ENCODE data around the gene ZNF830.

ZNF830 gene

GRCh38 chr17:35006345-35006744 lies 45.0 kb downstream of the ZNF830 start:
- no peak for ATAC-seq (ENCODE audit: insufficient read depth, low read depth)
- TF ChIP-seq CTCF (IDR thresholded peaks at IDR 0.05; ENCODE audit: borderline replicate concordance, extremely low read depth, low read length, poor library complexity, severe bottlenecking) (no peak), EZH2 (IDR thresholded peaks at IDR 0.05; ENCODE audit: borderline replicate concordance, low read depth, low read length, severe bottlenecking) (no peak)
- no peaks in the 10 kb centered on the region for H3K79me2 ChIP-seq (ENCODE audit: insufficient read depth, low read length)
- no peaks in the 10 kb centered on the region for H3K9me3 ChIP-seq (ENCODE audit: insufficient read depth, low read length, severe bottlenecking)
- no peak overlapping the region for H3K4me3 ChIP-seq (ENCODE audit: low read depth in 1 of 2, low read length in 2 of 2)
- no peak for DNase-seq
- no peak overlapping the region for H3K27ac ChIP-seq (ENCODE audit: low read length)
- H3K27me3 ChIP-seq (ENCODE audit: insufficient read depth, low read length, poor library complexity), result no peaks in the 10 kb centered on the region
- H2AFZ ChIP-seq (ENCODE audit: low read depth, low read length), result no peak overlapping the region
- H3K4me2 ChIP-seq (ENCODE audit: insufficient read depth, low read length), result no peak overlapping the region
- no peaks in the 10 kb centered on the region for H4K20me1 ChIP-seq (ENCODE audit: insufficient read depth, low read length)
- no peak overlapping the region for H3K9ac ChIP-seq (ENCODE audit: low read depth, low read length)
- H3K36me3 ChIP-seq (ENCODE audit: insufficient read depth, low read length), result peaks cover 72% of the 10 kb centered on the region
- H3K4me1 ChIP-seq (ENCODE audit: insufficient read depth, low read length), result no peaks in the 10 kb centered on the region

GRCh38 chr17:35006961-35007360 lies 45.6 kb downstream of the ZNF830 start:
- no peak for ATAC-seq (ENCODE audit: insufficient read depth, low read depth)
- TF ChIP-seq CTCF (IDR thresholded peaks at IDR 0.05; ENCODE audit: borderline replicate concordance, extremely low read depth, low read length, poor library complexity, severe bottlenecking) (no peak), EZH2 (IDR thresholded peaks at IDR 0.05; ENCODE audit: borderline replicate concordance, low read depth, low read length, severe bottlenecking) (no peak)

GRCh38 chr17:35010093-35010492 lies 48.8 kb downstream of the ZNF830 start:
- no peaks in the 10 kb centered on the region for H4K20me1 ChIP-seq (ENCODE audit: insufficient read depth, low read length)
- no peaks in the 10 kb centered on the region for H3K9me3 ChIP-seq (ENCODE audit: insufficient read depth, low read length, severe bottlenecking)
- no peak overlapping the region for H3K4me3 ChIP-seq (ENCODE audit: low read depth in 1 of 2, low read length in 2 of 2)
- H3K4me2 ChIP-seq (ENCODE audit: insufficient read depth, low read length), result no peak overlapping the region
- TF ChIP-seq CTCF (IDR thresholded peaks at IDR 0.05; ENCODE audit: borderline replicate concordance, extremely low read depth, low read length, poor library complexity, severe bottlenecking) (no peak), EZH2 (IDR thresholded peaks at IDR 0.05; ENCODE audit: borderline replicate concordance, low read depth, low read length, severe bottlenecking) (no peak)
- no peak overlapping the region for H3K27ac ChIP-seq (ENCODE audit: low read length)
- H3K36me3 ChIP-seq (ENCODE audit: insufficient read depth, low read length), result peaks cover 61% of the 10 kb centered on the region
- H3K27me3 ChIP-seq (ENCODE audit: insufficient read depth, low read length, poor library complexity), result no peaks in the 10 kb centered on the region
- no peak overlapping the region for H2AFZ ChIP-seq (ENCODE audit: low read depth, low read length)
- DNase-seq, result no peak
- no peak for ATAC-seq (ENCODE audit: insufficient read depth, low read depth)
- no peaks in the 10 kb centered on the region for H3K4me1 ChIP-seq (ENCODE audit: insufficient read depth, low read length)
- no peak overlapping the region for H3K9ac ChIP-seq (ENCODE audit: low read depth, low read length)
- no peaks in the 10 kb centered on the region for H3K79me2 ChIP-seq (ENCODE audit: insufficient read depth, low read length)

More at GRCh38 chr17:35006961-35007360, 45.6 kb downstream of the ZNF830 start:
- Histone ChIP-seq H3K27ac (ENCODE audit: low read length) (no peak overlapping the region), H3K9me3 (ENCODE audit: insufficient read depth, low read length, severe bottlenecking) (no peaks in the 10 kb centered on the region), H2AFZ (ENCODE audit: low read depth, low read length) (no peak overlapping the region), H3K4me3 (ENCODE audit: low read depth in 1 of 2, low read length in 2 of 2) (no peak overlapping the region), H3K79me2 (ENCODE audit: insufficient read depth, low read length) (no peaks in the 10 kb centered on the region), H3K4me1 (ENCODE audit: insufficient read depth, low read length) (no peaks in the 10 kb centered on the region), H3K27me3 (ENCODE audit: insufficient read depth, low read length, poor library complexity) (no peaks in the 10 kb centered on the region), H3K9ac (ENCODE audit: low read depth, low read length) (no peak overlapping the region), H3K4me2 (ENCODE audit: insufficient read depth, low read length) (no peak overlapping the region), H4K20me1 (ENCODE audit: insufficient read depth, low read length) (no peaks in the 10 kb centered on the region), H3K36me3 (ENCODE audit: insufficient read depth, low read length) (peaks cover 72% of the 10 kb centered on the region)
- DNase-seq, result no peak
